Measurements from ENCODE around the gene C1orf185. TPM values are rescaled to one million over a fixed set of nuclear protein-coding genes. Genes with fewer than 3 reads are reported as not detected.
A peak's percentile ranks its signal among the peaks of the same experiment; 100 is the strongest.
"Not testable (repeated sequence)": the region's sequence is repeated elsewhere in the genome, so short reads cannot be mapped to it uniquely, and the experiment has no call there.

C1orf185 gene
- total and polyA plus RNA-seq, 5 donors from 2014 or later: not detected

- no peak for ATAC-seq (ENCODE audit: low read depth in 2 of 2)
- peak overlapping the region in 1 of 3 donors; percentile 24 for H3K27ac Mint-ChIP-seq
- no peaks in the 10 kb centered on the region for H3K4me1 ChIP-seq (ENCODE audit: control insufficient read depth, insufficient read depth, low read length, poor library complexity, severe bottlenecking)
- no peaks in the 10 kb centered on the region for H3K36me3 ChIP-seq (ENCODE audit: control insufficient read depth, insufficient read depth, low read length)
- H3K9me3 Mint-ChIP-seq: peaks cover 3 to 38% (median 10%) of the 10 kb centered on the region in 7 donors
- H3K27ac ChIP-seq (ENCODE audit: insufficient read depth, low read length, poor library complexity, severe bottlenecking): no peak overlapping the region
- peaks cover 17 to 19% of the 10 kb centered on the region in 2 experiments for H3K9me3 ChIP-seq (ENCODE audit: control insufficient read depth in 2 of 2, low read length in 2 of 2)
- DNase-seq: no peak
- no peak overlapping the region for H3K4me3 Mint-ChIP-seq
- peaks cover 0 to 5% (median 0%) of the 10 kb centered on the region in 4 donors for H3K4me1 Mint-ChIP-seq
- no peak overlapping the region for H3K4me3 ChIP-seq (ENCODE audit: low read depth, low read length)
- peaks cover 28% of the 10 kb centered on the region for H3K27me3 Mint-ChIP-seq
- H3K27me3 ChIP-seq (ENCODE audit: control insufficient read depth, insufficient read depth, low read length): peaks cover 10% of the 10 kb centered on the region
- peaks cover 5% of the 10 kb centered on the region for H3K36me3 Mint-ChIP-seq
Observed at GRCh38 chr1:51133045-51133444, 31.0 kb downstream of the C1orf185 start.

- not testable (repeated sequence) for ATAC-seq (ENCODE audit: low read depth in 2 of 2); H3K27ac ChIP-seq (ENCODE audit: insufficient read depth, low read length, poor library complexity, severe bottlenecking); H3K36me3 Mint-ChIP-seq; H3K36me3 ChIP-seq (ENCODE audit: control insufficient read depth, insufficient read depth, low read length); DNase-seq; H3K4me1 ChIP-seq (ENCODE audit: control insufficient read depth, insufficient read depth, low read length, poor library complexity, severe bottlenecking); H3K27me3 ChIP-seq (ENCODE audit: control insufficient read depth, insufficient read depth, low read length); H3K27ac Mint-ChIP-seq; H3K4me3 Mint-ChIP-seq; H3K4me3 ChIP-seq (ENCODE audit: low read depth, low read length); H3K4me1 Mint-ChIP-seq
- H3K9me3 ChIP-seq (ENCODE audit: control insufficient read depth in 2 of 2, low read length in 2 of 2): peaks cover 12% of the 10 kb centered on the region in 2 experiments
- Mint-ChIP-seq H3K9me3 (peaks cover 2 to 28% (median 7%) of the 10 kb centered on the region in 7 donors), H3K27me3 (peaks cover 46% of the 10 kb centered on the region)
Observed at GRCh38 chr1:51137696-51138095, 35.7 kb downstream of the C1orf185 start.

- Mint-ChIP-seq H3K27ac (no peak overlapping the region), H3K27me3 (peaks cover 47% of the 10 kb centered on the region), H3K4me3 (no peak overlapping the region)
Observed at GRCh38 chr1:51139474-51139873, 37.4 kb downstream of the C1orf185 start.

GRCh38 chr1:51147394-51147793 is 45.4 kb downstream of the C1orf185 start:
- Mint-ChIP-seq H3K27me3 (peaks cover 32% of the 10 kb centered on the region), H3K9me3 (peaks cover 0 to 2% (median 0%) of the 10 kb centered on the region in 7 donors), H3K4me3 (no peak overlapping the region), H3K4me1 (no peaks in the 10 kb centered on the region), H3K36me3 (no peaks in the 10 kb centered on the region), H3K27ac (no peak overlapping the region)
- no peak overlapping the region for H3K4me3 ChIP-seq (ENCODE audit: low read depth, low read length)
- DNase-seq (no peak), ATAC-seq (ENCODE audit: low read depth in 2 of 2) (no peak)
- H3K4me1 ChIP-seq (ENCODE audit: control insufficient read depth, insufficient read depth, low read length, poor library complexity, severe bottlenecking): no peaks in the 10 kb centered on the region
- H3K9me3 ChIP-seq (ENCODE audit: control insufficient read depth in 2 of 2, low read length in 2 of 2): no peaks in the 10 kb centered on the region
- no peaks in the 10 kb centered on the region for H3K36me3 ChIP-seq (ENCODE audit: control insufficient read depth, insufficient read depth, low read length)
- H3K27ac ChIP-seq (ENCODE audit: insufficient read depth, low read length, poor library complexity, severe bottlenecking): no peak overlapping the region
- H3K27me3 ChIP-seq (ENCODE audit: control insufficient read depth, insufficient read depth, low read length): peaks cover 10% of the 10 kb centered on the region

More at GRCh38 chr1:51139474-51139873, 37.4 kb downstream of the C1orf185 start:
- H3K4me3 ChIP-seq (ENCODE audit: low read depth, low read length): no peak overlapping the region
- no peaks in the 10 kb centered on the region for H3K27me3 ChIP-seq (ENCODE audit: control insufficient read depth, insufficient read depth, low read length)
- no peaks in the 10 kb centered on the region for H3K4me1 ChIP-seq (ENCODE audit: control insufficient read depth, insufficient read depth, low read length, poor library complexity, severe bottlenecking)
- no peaks in the 10 kb centered on the region for H3K36me3 ChIP-seq (ENCODE audit: control insufficient read depth, insufficient read depth, low read length)
- Mint-ChIP-seq H3K36me3 (no peaks in the 10 kb centered on the region), H3K9me3 (peaks cover 0 to 13% (median 0%) of the 10 kb centered on the region in 7 donors), H3K4me1 (peaks cover 0 to 2% (median 0%) of the 10 kb centered on the region in 4 donors)
- no peak for ATAC-seq (ENCODE audit: low read depth in 2 of 2)
- H3K9me3 ChIP-seq (ENCODE audit: control insufficient read depth in 2 of 2, low read length in 2 of 2): no peaks in the 10 kb centered on the region
- no peak for DNase-seq
- H3K27ac ChIP-seq (ENCODE audit: insufficient read depth, low read length, poor library complexity, severe bottlenecking): no peak overlapping the region

- Histone ChIP-seq H3K9me3 (ENCODE audit: control insufficient read depth in 2 of 2, low read length in 2 of 2) (peaks cover 8 to 13% of the 10 kb centered on the region in 2 experiments), H3K27ac (ENCODE audit: insufficient read depth, low read length, poor library complexity, severe bottlenecking) (no peak overlapping the region), H3K36me3 (ENCODE audit: control insufficient read depth, insufficient read depth, low read length) (no peaks in the 10 kb centered on the region), H3K27me3 (ENCODE audit: control insufficient read depth, insufficient read depth, low read length) (peaks cover 2% of the 10 kb centered on the region), H3K4me1 (ENCODE audit: control insufficient read depth, insufficient read depth, low read length, poor library complexity, severe bottlenecking) (no peaks in the 10 kb centered on the region), H3K4me3 (ENCODE audit: low read depth, low read length) (no peak overlapping the region)
- Mint-ChIP-seq H3K36me3 (no peaks in the 10 kb centered on the region), H3K4me3 (no peak overlapping the region), H3K4me1 (no peaks in the 10 kb centered on the region), H3K27me3 (peaks cover 15% of the 10 kb centered on the region), H3K9me3 (peaks cover 0 to 13% (median 8%) of the 10 kb centered on the region in 7 donors), H3K27ac (no peak overlapping the region)
- ATAC-seq (ENCODE audit: low read depth in 2 of 2): no peak
- no peak for DNase-seq
Observed at GRCh38 chr1:51154776-51155175, 52.7 kb downstream of the C1orf185 start.

GRCh38 chr1:51156752-51157151 is 54.7 kb downstream of the C1orf185 start:
- Mint-ChIP-seq H3K27me3 (peaks cover 11% of the 10 kb centered on the region), H3K4me1 (no peaks in the 10 kb centered on the region), H3K27ac (no peak overlapping the region), H3K4me3 (no peak overlapping the region), H3K36me3 (no peaks in the 10 kb centered on the region), H3K9me3 (peaks cover 0 to 13% (median 8%) of the 10 kb centered on the region in 7 donors)
- Histone ChIP-seq H3K27ac (ENCODE audit: insufficient read depth, low read length, poor library complexity, severe bottlenecking) (no peak overlapping the region), H3K4me1 (ENCODE audit: control insufficient read depth, insufficient read depth, low read length, poor library complexity, severe bottlenecking) (no peaks in the 10 kb centered on the region), H3K36me3 (ENCODE audit: control insufficient read depth, insufficient read depth, low read length) (no peaks in the 10 kb centered on the region), H3K9me3 (ENCODE audit: control insufficient read depth in 2 of 2, low read length in 2 of 2) (peaks cover 8 to 13% of the 10 kb centered on the region in 2 experiments), H3K4me3 (ENCODE audit: low read depth, low read length) (no peak overlapping the region), H3K27me3 (ENCODE audit: control insufficient read depth, insufficient read depth, low read length) (peaks cover 2% of the 10 kb centered on the region)
- ATAC-seq (ENCODE audit: low read depth in 2 of 2) (no peak), DNase-seq (no peak)

GRCh38 chr1:51157395-51157794 is 55.4 kb downstream of the C1orf185 start:
- Mint-ChIP-seq H3K27ac (no peak overlapping the region), H3K4me3 (no peak overlapping the region), H3K27me3 (peaks cover 11% of the 10 kb centered on the region), H3K4me1 (no peaks in the 10 kb centered on the region), H3K9me3 (peaks cover 0 to 13% (median 8%) of the 10 kb centered on the region in 7 donors), H3K36me3 (no peaks in the 10 kb centered on the region)
- no peak for DNase-seq
- no peaks in the 10 kb centered on the region for H3K4me1 ChIP-seq (ENCODE audit: control insufficient read depth, insufficient read depth, low read length, poor library complexity, severe bottlenecking)
- peaks cover 8 to 13% of the 10 kb centered on the region in 2 experiments for H3K9me3 ChIP-seq (ENCODE audit: control insufficient read depth in 2 of 2, low read length in 2 of 2)
- peaks cover 2% of the 10 kb centered on the region for H3K27me3 ChIP-seq (ENCODE audit: control insufficient read depth, insufficient read depth, low read length)
- ATAC-seq (ENCODE audit: low read depth in 2 of 2): no peak
- no peak overlapping the region for H3K4me3 ChIP-seq (ENCODE audit: low read depth, low read length)
- no peaks in the 10 kb centered on the region for H3K36me3 ChIP-seq (ENCODE audit: control insufficient read depth, insufficient read depth, low read length)
- no peak overlapping the region for H3K27ac ChIP-seq (ENCODE audit: insufficient read depth, low read length, poor library complexity, severe bottlenecking)

- Mint-ChIP-seq H3K27ac (no peak overlapping the region), H3K4me1 (no peaks in the 10 kb centered on the region), H3K36me3 (no peaks in the 10 kb centered on the region), H3K9me3 (peaks cover 0 to 13% (median 8%) of the 10 kb centered on the region in 7 donors), H3K4me3 (no peak overlapping the region), H3K27me3 (peaks cover 11% of the 10 kb centered on the region)
- H3K27me3 ChIP-seq (ENCODE audit: control insufficient read depth, insufficient read depth, low read length): peaks cover 2% of the 10 kb centered on the region
- H3K36me3 ChIP-seq (ENCODE audit: control insufficient read depth, insufficient read depth, low read length): no peaks in the 10 kb centered on the region
- no peak overlapping the region for H3K4me3 ChIP-seq (ENCODE audit: low read depth, low read length)
- DNase-seq (no peak), ATAC-seq (ENCODE audit: low read depth in 2 of 2) (no peak)
- H3K9me3 ChIP-seq (ENCODE audit: control insufficient read depth in 2 of 2, low read length in 2 of 2): peaks cover 8 to 13% of the 10 kb centered on the region in 2 experiments
- H3K4me1 ChIP-seq (ENCODE audit: control insufficient read depth, insufficient read depth, low read length, poor library complexity, severe bottlenecking): no peaks in the 10 kb centered on the region
- no peak overlapping the region for H3K27ac ChIP-seq (ENCODE audit: insufficient read depth, low read length, poor library complexity, severe bottlenecking)
Observed at GRCh38 chr1:51158263-51158662, 56.2 kb downstream of the C1orf185 start.
